H1 (cell line): ENCODE results near the gene SERAC1. TPM values are rescaled to one million over a fixed set of nuclear protein-coding genes. Genes with fewer than 3 reads are reported as not detected.

ENCODE experiments used
- CTCF ChIA-PET: fragments of 300-600 bp; sonication (Branson Sonifier 250); formaldehyde crosslinking; loops from one replicate; lab custom pipeline; 2021; ENCODE audit not compliant: partially characterized antibody; lab: Charles Lee
- POLR2A ChIA-PET: fragments of 300-600 bp; sonication (Branson Sonifier 250); formaldehyde crosslinking; loops from one replicate; lab custom pipeline; 2021; ENCODE audit warnings: inconsistent platforms; ENCODE audit not compliant: partially characterized antibody; lab: Charles Lee
- DNase-seq, 2 experiments: peaks; one replicate each; pipeline versions ENCODE4 v3.0.0 to v3.0.0-alpha.2; 2010 to 2022; ENCODE audit warnings: low spot score in 2 of 2, low read depth in 1 of 2, mixed read lengths in 1 of 2
- FAIRE-seq: peaks from 2 replicates; lab custom pipeline; 2011; peaks lifted over from hg19 to GRCh38; lab: Jason Lieb, UNC
- H2AFZ ChIP-seq: 2 replicates; pipeline ENCODE4 v1.8.1; 2012; ENCODE audit warnings: low read length, inconsistent platforms
- H2AK5ac ChIP-seq: 2 replicates; pipeline ENCODE4 v1.6.1; 2013; ENCODE audit warnings: low read depth, low read length
- H2BK120ac ChIP-seq: replicated peaks from 2 replicates; pipeline ENCODE3; 2013; ENCODE audit warnings: low read depth, low read length, inconsistent platforms
- H2BK12ac ChIP-seq: 2 replicates; pipeline ENCODE4 v1.6.1; 2013; ENCODE audit warnings: low read depth, low read length
- H2BK15ac ChIP-seq: 2 replicates; pipeline ENCODE4 v1.6.1; 2013; ENCODE audit warnings: low read length
- H2BK20ac ChIP-seq: 2 replicates; pipeline ENCODE4 v1.6.1; 2013; ENCODE audit warnings: low read length
- H2BK5ac ChIP-seq: 2 replicates; pipeline ENCODE4 v1.6.1; 2013; ENCODE audit warnings: low read depth, low read length
- H3K14ac ChIP-seq: 2 replicates; pipeline ENCODE4 v1.6.1; 2013; ENCODE audit warnings: inconsistent platforms; ENCODE audit not compliant: insufficient read length
- H3K18ac ChIP-seq: 2 replicates; pipeline ENCODE4 v1.6.1; 2013; ENCODE audit warnings: low read length; ENCODE audit errors: extremely low read depth
- H3K23ac ChIP-seq: 2 replicates; pipeline ENCODE4 v1.6.1; 2013; ENCODE audit warnings: inconsistent platforms; ENCODE audit not compliant: insufficient read length
- H3K23me2 ChIP-seq: 2 replicates; pipeline ENCODE4 v1.6.1; 2013; ENCODE audit warnings: low read depth, low read length
- H3K27ac ChIP-seq: 2 replicates; pipeline ENCODE4 v1.6.1; 2011; ENCODE audit warnings: low read depth, low read length, inconsistent platforms
- H3K27me3 ChIP-seq, 4 experiments: replicated peaks in 1 of 4; 1 replicate in 1 of 4; 2 replicates in 3 of 4; pipeline versions ENCODE4 v1.6.1 to v1.8.1; 2011 to 2013; ENCODE audit warnings: low read length in 3 of 4, mild to moderate bottlenecking in 3 of 4, inconsistent platforms in 2 of 4, mixed read lengths in 2 of 4, moderate library complexity in 1 of 4; ENCODE audit not compliant: control insufficient read depth in 3 of 4, insufficient read depth in 3 of 4; ENCODE audit errors: extremely low read depth in 1 of 4
- H3K36me3 ChIP-seq, 4 experiments: 2 replicates each; pipeline versions ENCODE4 v1.6.1 to v1.8.1; 2011 to 2013; ENCODE audit warnings: mild to moderate bottlenecking in 4 of 4, low read length in 3 of 4, moderate library complexity in 2 of 4, control low read depth in 1 of 4, inconsistent platforms in 1 of 4; ENCODE audit not compliant: insufficient read depth in 4 of 4, control insufficient read depth in 2 of 4
- H3K4ac ChIP-seq: replicated peaks from 2 replicates; pipeline ENCODE3; 2013; ENCODE audit warnings: low read length, low read depth, mixed read lengths, inconsistent platforms; ENCODE audit not compliant: insufficient read length
- H3K4me1 ChIP-seq, 4 experiments: replicated peaks in 1 of 4; 1 replicate in 1 of 4; 2 replicates in 3 of 4; pipeline versions ENCODE4 v1.6.1 to v1.8.1; 2011 to 2013; ENCODE audit warnings: low read length in 3 of 4, inconsistent platforms in 2 of 4, mixed read lengths in 1 of 4; ENCODE audit not compliant: insufficient read depth in 4 of 4, control insufficient read depth in 3 of 4
- H3K4me2 ChIP-seq, 2 experiments: 2 replicates each; pipeline versions ENCODE4 v1.6.1 to v1.8.1; 2011 to 2013; ENCODE audit warnings: low read depth in 2 of 2, low read length in 2 of 2, control low read depth in 1 of 2, inconsistent platforms in 1 of 2, mild to moderate bottlenecking in 1 of 2; ENCODE audit not compliant: insufficient read depth in 1 of 2
- H3K4me3 ChIP-seq, 4 experiments: fragments of 200-600, 300-600 bp in 1 of 4; sonication (generic), shearing (Covaris generic), sonication (Bioruptor Twin) in 1 of 4; 2 replicates each; pipeline versions ENCODE4 v1.5.1 to v1.8.1; 2011 to 2016; ENCODE audit warnings: low read length in 4 of 4, low read depth in 3 of 4, control low read depth in 2 of 4, inconsistent platforms in 2 of 4, mild to moderate bottlenecking in 2 of 4, mixed read lengths in 1 of 4, moderate library complexity in 1 of 4; ENCODE audit not compliant: insufficient read depth in 2 of 4; ENCODE audit errors: extremely low read depth in 1 of 4
- H3K56ac ChIP-seq: replicated peaks from 2 replicates; pipeline ENCODE3; 2013; ENCODE audit warnings: low read depth, mild to moderate bottlenecking, mixed read lengths, low read length, inconsistent platforms; ENCODE audit not compliant: insufficient read length
- H3K79me1 ChIP-seq: 2 replicates; pipeline ENCODE4 v1.6.1; 2013; ENCODE audit warnings: low read depth, low read length, control low read depth
- H3K79me2 ChIP-seq, 2 experiments: 2 replicates each; pipeline versions ENCODE4 v1.6.1 to v1.8.1; 2012 to 2013; ENCODE audit warnings: low read length in 2 of 2, mild to moderate bottlenecking in 2 of 2, inconsistent platforms in 1 of 2; ENCODE audit not compliant: insufficient read depth in 2 of 2, control insufficient read depth in 1 of 2
- H3K9ac ChIP-seq, 4 experiments: replicated peaks in 1 of 4; 1 replicate in 1 of 4; 2 replicates in 3 of 4; pipeline versions ENCODE4 v1.6.1 to v1.8.1; 2011 to 2013; ENCODE audit warnings: low read depth in 3 of 4, low read length in 3 of 4, control low read depth in 2 of 4, mild to moderate bottlenecking in 2 of 4, moderate library complexity in 2 of 4, inconsistent platforms in 1 of 4; ENCODE audit errors: extremely low read depth in 1 of 4
- H3K9me3 ChIP-seq, 2 experiments: 2 replicates each; pipeline versions ENCODE4 v1.6.1 to v1.8.1; 2012 to 2013; ENCODE audit warnings: mild to moderate bottlenecking in 2 of 2, moderate library complexity in 2 of 2, control low read depth in 1 of 2, inconsistent platforms in 1 of 2, low read depth in 1 of 2, low read length in 1 of 2, mixed read lengths in 1 of 2; ENCODE audit not compliant: insufficient read depth in 2 of 2
- H4K20me1 ChIP-seq, 2 experiments: replicated peaks in 1 of 2; 2 replicates each; pipeline versions ENCODE3 to v1.8.1; 2011 to 2013; ENCODE audit warnings: inconsistent platforms in 2 of 2, low read length in 2 of 2, mild to moderate bottlenecking in 1 of 2; ENCODE audit not compliant: insufficient read depth in 2 of 2, control insufficient read depth in 1 of 2
- H4K5ac ChIP-seq: 2 replicates; pipeline ENCODE4 v1.6.1; 2013; ENCODE audit warnings: low read length, low read depth, mixed read lengths, inconsistent platforms; ENCODE audit not compliant: insufficient read length
- H4K8ac ChIP-seq: 2 replicates; pipeline ENCODE4 v1.8.0; 2013; ENCODE audit warnings: mild to moderate bottlenecking, moderate library complexity, low read length, inconsistent platforms; ENCODE audit not compliant: insufficient read depth; ENCODE audit errors: extremely low read depth
- H4K91ac ChIP-seq: replicated peaks from 2 replicates; pipeline ENCODE3; 2013; ENCODE audit warnings: low read length, mixed read lengths, inconsistent platforms; ENCODE audit not compliant: insufficient read length
- CTBP2 ChIP-seq: IDR thresholded peaks from 2 replicates; pipeline ENCODE4 v1.7.0; 2011; ENCODE audit warnings: borderline replicate concordance, mild to moderate bottlenecking, moderate library complexity, mixed read lengths, low read length; ENCODE audit not compliant: insufficient read depth, insufficient read length
- JUN ChIP-seq: IDR thresholded peaks from 2 replicates; pipeline ENCODE4 v1.6.1; 2011; ENCODE audit warnings: low read depth, mild to moderate bottlenecking, improper control_type of control experiment, low read length
- POLR2AphosphoS5 ChIP-seq: IDR thresholded peaks from 2 replicates; pipeline ENCODE4 v1.6.1; 2011; ENCODE audit warnings: low read depth, low read length
- RNF2 ChIP-seq: fragments of 200-900, 300-1000 bp; sonication (generic); IDR thresholded peaks from 2 replicates; pipeline ENCODE4 v1.7.1; 2016; ENCODE audit warnings: borderline replicate concordance, low read depth, mild to moderate bottlenecking, antibody characterized with exemption, low read length; ENCODE audit not compliant: poor library complexity, severe bottlenecking; ENCODE audit errors: missing control alignments
- RXRA ChIP-seq: IDR thresholded peaks from 2 replicates; pipeline ENCODE4 v1.6.1; 2011; ENCODE audit warnings: low read depth, mild to moderate bottlenecking, low read length, moderate library complexity; ENCODE audit not compliant: insufficient read depth
- SAP30 ChIP-seq: fragments of 300-600 bp; sonication (generic); IDR thresholded peaks from 2 replicates; pipeline ENCODE4 v1.7.1; 2012; ENCODE audit warnings: low read length, moderate library complexity, mild to moderate bottlenecking, inconsistent platforms; ENCODE audit not compliant: insufficient read depth, insufficient replicate concordance
- SIRT6 ChIP-seq: IDR thresholded peaks from one replicate; pipeline ENCODE4 v1.7.1; 2012; ENCODE audit warnings: low read length, inconsistent platforms
- SP4 ChIP-seq: IDR thresholded peaks from 2 replicates; pipeline ENCODE4 v1.6.1; 2012; ENCODE audit warnings: low read length, inconsistent platforms
- SUZ12 ChIP-seq: fragments of 200-600 bp; sonication (generic); IDR thresholded peaks from 2 replicates; pipeline ENCODE4 v1.6.1; 2012; ENCODE audit warnings: mild to moderate bottlenecking, inconsistent platforms, low read length, moderate library complexity, mixed read lengths
- TBP ChIP-seq: IDR thresholded peaks from 2 replicates; pipeline ENCODE4 v1.6.1; 2011; ENCODE audit warnings: low read depth, low read length, improper control_type of control experiment
- TCF12 ChIP-seq: IDR thresholded peaks from 2 replicates; pipeline ENCODE4 v1.6.1; 2011; ENCODE audit warnings: low read depth, mild to moderate bottlenecking, low read length
- WGBS, 2 experiments: shearing (Covaris generic) in 1 of 2; methylation state at CpG; one replicate each; pipeline versions ENCODE4 v1.1.6 to v1.1.7; 2013 to 2015; ENCODE audit warnings: low lambda C conversion rate in 2 of 2, mixed read lengths in 2 of 2, inconsistent platforms in 1 of 2, low coverage in 1 of 2, missing lambda C conversion rate in 1 of 2; ENCODE audit not compliant: insufficient replicate concordance in 2 of 2, insufficient coverage in 1 of 2, insufficient read length in 1 of 2; ENCODE audit errors: extremely low coverage in 1 of 2, missing lambda C conversion rate in 1 of 2; 5-methylcytosine and 5-hydroxymethylcytosine counted together
- polyA plus RNA-seq, 7 experiments: library from polyadenylated mRNA; depleted of rRNA in 3 of 7; stranded (reverse) in 5 of 7; unstranded in 2 of 7; fragments of >200 nt in 5 of 7; fragments of 200-250 nt in 2 of 7; gene quantifications; 1 replicate in 5 of 7; 2 replicates in 1 of 7; 4 replicates in 1 of 7; pipeline versions ENCODE4 v1.2.1 to v1.2.3, GENCODE V29; 2011 to 2013; ENCODE audit warnings: missing spikeins in 2 of 7, mixed read lengths in 2 of 7
- total RNA-seq: library from RNA; stranded (reverse); fragmentation: NEBNext Ultra II Directional; extraction: Animal tissue kit (Norgen Biotek cat#: 25700); gene quantifications from 2 replicates; pipeline ENCODE4 v1.2.1, GENCODE V29; 2021
- TF ChIP-seq, protein P1 (sequence below): IDR thresholded peaks from 2 replicates; pipeline ENCODE4 v1.6.1; 2012; ENCODE audit warnings: inconsistent platforms
- TF ChIP-seq, protein P2 (sequence below): IDR thresholded peaks from 2 replicates; pipeline ENCODE4 v1.6.1; 2011; ENCODE audit warnings: low read depth, mild to moderate bottlenecking, low read length; ENCODE audit not compliant: insufficient read depth

Gene SERAC1
- total and polyA plus RNA-seq, 2 of the 8 experiments (the other 6 are each of a cell fraction or from before 2014, with no cell fraction given), result 7.3 to 9.0 TPM

DNA sequence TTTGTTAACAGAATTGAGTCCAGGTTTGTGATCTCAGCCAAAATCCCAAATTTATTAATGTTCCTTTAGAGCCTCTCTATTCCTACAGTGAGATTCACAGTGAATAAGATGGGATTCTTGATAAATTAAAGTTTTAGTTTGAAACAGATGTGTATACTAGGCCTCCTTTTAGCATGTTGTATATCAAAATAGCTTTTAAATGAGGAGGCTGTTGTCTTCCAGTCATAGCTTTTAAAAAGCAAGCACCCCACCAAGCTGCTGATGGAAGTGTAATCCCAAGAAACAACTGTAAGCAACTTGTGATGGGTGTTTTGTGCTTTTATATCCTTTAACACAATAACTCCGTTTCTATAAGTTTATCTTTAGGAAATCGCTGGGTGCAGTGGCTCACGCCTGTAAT is 7.0 kb upstream of the SERAC1 start:
- Histone ChIP-seq H3K27me3 (no peaks in the 10 kb centered on the region), H2AK5ac (no peak overlapping the region), H3K27ac (no peak overlapping the region), H3K23me2 (no peaks in the 10 kb centered on the region), H4K8ac (no peak overlapping the region), H2BK12ac (no peak overlapping the region), H2BK120ac (no peak overlapping the region), H4K5ac (no peak overlapping the region), H3K79me1 (no peaks in the 10 kb centered on the region), H2BK20ac (no peak overlapping the region), H3K56ac (no peak overlapping the region), H2BK15ac (no peak overlapping the region), H3K9me3 (no peaks in the 10 kb centered on the region), H4K91ac (no peak overlapping the region), H3K14ac (no peak overlapping the region), H3K9ac (no peak overlapping the region), H3K36me3 (no peaks in the 10 kb centered on the region), H3K18ac (no peak overlapping the region), H3K4ac (no peak overlapping the region), H2BK5ac (no peak overlapping the region), H4K20me1 (no peaks in the 10 kb centered on the region), H3K79me2 (no peaks in the 10 kb centered on the region), H3K23ac (no peak overlapping the region), H2AFZ (no peak overlapping the region), H3K4me1 (peaks cover 0 to 3% (median under 1%) of the 10 kb centered on the region in 4 experiments; a peak in 2 of 7 replicates), H3K4me2 (no peak overlapping the region), H3K4me3 (no peak overlapping the region)
- POLR2A ChIA-PET, result interaction anchor here (1.2 kb wide), 1 partner anchor 14 kb away, joined by 3 read pairs; no protein-coding TSS in a partner anchor
- WGBS, 2 experiments, result 88% methylated on average over 3 of the region's 3 CpGs; no CpG with 5 or more reads in 1 of the 2 experiments
- DNase-seq (no peak), FAIRE-seq (no peak)
- CTCF ChIA-PET, result no interaction called here
- TF ChIP-seq JUN, result no peak
- TF ChIP-seq RXRA, result no peak
- TF ChIP-seq SUZ12, result no peak
- TF ChIP-seq SIRT6, result no peak
- no peak for TF ChIP-seq SP4
- TF ChIP-seq, protein P1, sequence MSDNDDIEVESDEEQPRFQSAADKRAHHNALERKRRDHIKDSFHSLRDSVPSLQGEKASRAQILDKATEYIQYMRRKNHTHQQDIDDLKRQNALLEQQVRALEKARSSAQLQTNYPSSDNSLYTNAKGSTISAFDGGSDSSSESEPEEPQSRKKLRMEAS, result no peak
- TF ChIP-seq TCF12, result no peak
- no peak for TF ChIP-seq POLR2AphosphoS5
- TF ChIP-seq, protein P2, sequence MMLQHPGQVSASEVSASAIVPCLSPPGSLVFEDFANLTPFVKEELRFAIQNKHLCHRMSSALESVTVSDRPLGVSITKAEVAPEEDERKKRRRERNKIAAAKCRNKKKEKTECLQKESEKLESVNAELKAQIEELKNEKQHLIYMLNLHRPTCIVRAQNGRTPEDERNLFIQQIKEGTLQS, result no peak
- no peak for TF ChIP-seq CTBP2
- TF ChIP-seq SAP30, result no peak
- TF ChIP-seq TBP, result no peak
- TF ChIP-seq RNF2, result no peak
